Urothelium cell line (cell line): ENCODE data around the gene SNED1.

Experiments
- DNase-seq: peaks from one replicate; pipeline ENCODE4 v3.0.0; 2011; ENCODE audit warnings: low spot score, mixed read lengths
- FAIRE-seq: peaks from 2 replicates; lab custom pipeline; 2011; peaks lifted over from hg19 to GRCh38; lab: Jason Lieb, UNC

The SNED1 gene

GRCh38 chr2:241066171-241066892, 67.9 kb downstream of the SNED1 start:
- FAIRE-seq = no peak
- DNase-seq = no peak

GRCh38 chr2:241066893-241067341, 68.5 kb downstream of the SNED1 start:
- DNase-seq (peak; percentile 53), FAIRE-seq (no peak)

- FAIRE-seq = no peak
Measured at GRCh38 chr2:241067501-241068135, 69.2 kb downstream of the SNED1 start.

DNA sequence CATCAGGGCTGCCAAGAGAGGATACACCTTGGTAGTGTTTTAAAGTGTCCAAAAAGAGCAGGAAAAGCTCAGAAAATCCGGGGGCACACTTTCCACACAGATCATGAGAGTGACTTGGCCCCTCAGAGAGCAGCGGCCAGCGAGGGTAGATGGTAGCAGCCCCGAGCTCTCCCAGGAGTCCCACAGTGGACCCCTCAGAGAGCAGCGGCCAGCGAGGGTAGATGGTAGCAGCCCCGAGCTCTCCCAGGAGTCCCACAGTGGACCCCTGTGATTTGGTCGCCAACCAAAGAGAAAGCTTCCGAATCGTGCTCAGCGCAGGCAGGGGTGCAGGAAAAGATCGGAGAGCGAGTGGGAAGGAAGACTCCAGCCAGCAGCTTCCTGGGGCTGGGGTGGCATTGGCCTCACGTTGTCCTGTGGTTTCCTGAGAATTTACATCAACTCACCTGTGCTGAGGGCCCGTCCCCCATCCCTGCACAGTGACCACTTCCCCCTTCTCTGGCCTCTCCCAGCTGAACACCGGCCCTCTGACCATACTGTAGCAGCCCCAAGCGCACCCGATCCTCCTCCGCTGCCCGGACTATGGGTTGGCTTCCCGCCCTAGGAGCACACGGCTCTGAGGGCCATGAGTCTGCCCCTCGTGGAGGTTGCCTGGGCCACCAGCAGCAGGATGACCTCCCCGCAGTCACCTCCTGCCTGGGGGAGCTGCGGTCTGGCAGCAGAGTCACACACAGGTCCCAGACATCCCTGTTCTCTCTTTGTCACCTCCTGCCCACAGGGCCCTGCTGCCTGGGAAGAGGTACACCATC, 69.9 kb downstream of the SNED1 start:
- FAIRE-seq (no peak), DNase-seq (no peak)

More at GRCh38 chr2:241067501-241068135, 69.2 kb downstream of the SNED1 start:
- no peak for DNase-seq

DNA sequence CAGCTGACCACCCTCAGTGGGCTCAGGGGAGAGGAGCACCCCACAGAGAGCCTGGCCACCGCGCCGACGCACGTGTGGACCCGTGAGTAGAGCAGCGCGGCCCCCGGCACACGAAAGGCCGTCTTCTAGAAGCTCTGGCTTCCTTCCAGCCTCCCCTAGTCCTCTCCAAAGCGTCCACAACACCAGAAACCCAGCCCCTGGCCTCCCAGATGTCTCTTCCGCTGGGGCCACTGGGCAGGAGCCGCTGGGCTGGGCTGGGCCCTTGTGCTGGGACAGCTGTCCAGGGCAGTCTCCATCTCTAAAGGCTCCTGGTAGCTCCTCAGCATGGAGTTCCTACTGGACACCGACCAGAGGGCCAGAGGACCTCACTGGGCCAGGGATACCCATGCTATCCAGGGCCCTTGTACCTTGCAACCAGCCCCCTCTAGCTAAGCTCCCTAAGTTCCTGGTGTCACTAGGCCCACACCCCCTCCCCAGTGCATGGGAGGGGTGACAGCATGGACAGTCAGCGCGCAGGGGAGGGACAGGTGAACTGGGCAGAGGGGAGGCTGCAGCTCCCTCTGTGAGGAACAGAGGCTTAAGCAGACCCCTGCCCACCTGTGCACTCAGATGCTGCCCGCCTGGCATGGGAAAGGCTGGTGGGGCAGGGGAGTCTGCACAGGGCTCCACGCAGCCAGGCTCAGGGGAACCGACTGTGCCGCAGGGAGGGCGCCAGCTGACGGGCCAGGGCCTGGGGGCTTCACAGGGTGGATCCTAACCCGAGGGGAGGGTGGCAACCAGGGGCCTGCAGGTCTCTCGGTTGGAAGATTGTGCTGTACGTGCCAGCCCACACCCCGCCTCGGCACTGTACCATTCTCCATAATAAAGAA, 70.8 kb downstream of the SNED1 start:
- FAIRE-seq = no peak

GRCh38 chr2:241069821-241070281, 71.4 kb downstream of the SNED1 start:
- DNase-seq (no peak), FAIRE-seq (no peak)

More for the DNA sequence above, 70.8 kb downstream of the SNED1 start:
- DNase-seq = no peak

DNA sequence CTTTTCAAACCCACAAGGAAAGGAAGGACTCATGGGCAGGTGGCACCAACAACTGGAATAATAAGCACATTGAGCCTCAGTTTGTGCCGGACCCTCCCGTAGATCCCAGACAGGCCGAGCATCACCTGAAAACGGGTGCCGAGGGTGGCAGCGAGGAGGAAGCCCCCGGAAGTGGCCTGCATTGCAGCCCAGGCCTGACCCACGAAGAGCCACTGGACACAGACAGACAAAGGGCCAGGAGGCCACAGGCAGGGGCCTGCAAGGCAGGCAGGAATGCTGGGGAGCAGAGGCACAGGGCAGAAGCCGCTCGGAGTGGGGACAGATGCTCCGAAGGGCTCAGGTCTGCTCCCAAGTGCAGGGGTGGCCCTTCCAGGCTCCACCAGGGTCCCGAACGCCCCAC, 71.9 kb downstream of the SNED1 start:
- no peak for FAIRE-seq
- DNase-seq = no peak

GRCh38 chr2:241070811-241071676, 72.6 kb downstream of the SNED1 start:
- DNase-seq = no peak
- FAIRE-seq = no peak

- DNase-seq = no peak
- no peak for FAIRE-seq
Measured at GRCh38 chr2:241071677-241072111, 73.3 kb downstream of the SNED1 start.

- DNase-seq (no peak), FAIRE-seq (no peak)
Measured at GRCh38 chr2:241072151-241072550, 73.7 kb downstream of the SNED1 start.

DNA sequence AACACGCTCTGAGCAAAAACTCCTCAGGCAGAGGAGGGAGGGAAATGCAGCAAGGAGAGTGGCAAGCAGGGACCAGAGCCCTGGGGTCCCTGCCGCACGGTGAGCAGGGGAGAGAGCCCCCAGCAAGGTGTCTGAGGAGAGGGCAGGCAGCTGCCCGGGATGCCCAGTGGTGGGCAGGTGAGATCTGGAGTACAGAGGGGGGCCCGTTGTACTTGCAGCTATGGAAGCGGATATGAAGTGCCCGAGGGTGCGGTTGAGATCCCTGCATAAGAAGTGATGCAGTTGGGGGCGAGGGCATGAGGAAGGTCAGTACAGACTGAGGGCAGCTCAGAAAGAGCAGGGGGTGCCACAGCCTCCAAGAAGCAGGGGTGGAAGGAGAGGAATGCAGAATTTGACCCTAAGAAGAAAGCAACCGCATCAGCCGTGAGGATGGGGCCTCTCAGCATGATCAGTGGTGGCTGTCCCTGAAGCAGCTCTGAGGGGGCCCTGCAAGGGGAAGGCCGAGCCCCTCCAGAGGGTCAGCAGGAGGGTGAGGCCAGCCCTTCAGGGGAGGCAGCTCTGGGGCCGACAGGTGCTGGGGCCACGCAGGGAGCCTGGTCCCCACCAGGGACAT, 74.2 kb downstream of the SNED1 start:
- DNase-seq (no peak), FAIRE-seq (no peak)

- no peak for FAIRE-seq
- no peak for DNase-seq
Measured at GRCh38 chr2:241073166-241074064, 75.0 kb downstream of the SNED1 start.

DNA sequence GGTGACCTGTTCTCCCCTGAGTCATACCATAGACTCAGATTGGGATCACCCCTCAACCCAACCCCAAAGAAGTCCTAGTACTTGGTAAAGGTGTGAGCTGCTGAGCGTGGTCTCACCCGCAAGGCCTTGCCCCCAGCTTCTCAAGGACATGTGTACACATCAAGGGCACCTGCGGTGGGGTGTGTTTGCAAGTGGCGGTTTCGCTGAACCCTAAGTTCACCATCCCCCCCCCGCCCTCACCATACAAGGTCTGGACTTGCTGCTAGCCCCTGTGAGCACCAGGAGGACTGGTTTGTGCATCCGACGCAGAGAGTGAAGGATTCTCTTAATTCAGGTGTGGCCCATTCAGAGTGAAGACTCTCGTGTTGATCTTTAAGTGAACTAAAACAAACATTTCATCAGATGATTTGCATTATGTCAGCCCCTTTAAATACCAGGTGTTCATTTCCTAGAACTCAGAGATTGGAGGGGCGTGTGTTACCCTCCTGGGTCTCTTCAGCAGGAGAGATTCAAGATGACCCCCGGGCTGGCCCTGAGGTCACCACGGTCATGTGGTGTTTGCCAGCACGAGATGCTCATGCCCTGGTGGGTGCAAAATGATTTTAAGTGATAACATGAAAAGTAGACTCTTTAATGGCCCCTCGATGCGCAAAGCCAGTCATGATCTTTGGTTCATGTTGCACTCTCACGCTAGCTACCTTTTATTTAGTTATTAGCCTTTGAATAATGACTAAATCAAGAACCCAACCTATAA, 75.8 kb downstream of the SNED1 start:
- DNase-seq (no peak), FAIRE-seq (no peak)

GRCh38 chr2:241074901-241075540, 76.6 kb downstream of the SNED1 start:
- DNase-seq = no peak
- FAIRE-seq = no peak

- FAIRE-seq = no peak
- no peak for DNase-seq
Measured at GRCh38 chr2:241080405-241081189, 82.2 kb downstream of the SNED1 start.

DNA sequence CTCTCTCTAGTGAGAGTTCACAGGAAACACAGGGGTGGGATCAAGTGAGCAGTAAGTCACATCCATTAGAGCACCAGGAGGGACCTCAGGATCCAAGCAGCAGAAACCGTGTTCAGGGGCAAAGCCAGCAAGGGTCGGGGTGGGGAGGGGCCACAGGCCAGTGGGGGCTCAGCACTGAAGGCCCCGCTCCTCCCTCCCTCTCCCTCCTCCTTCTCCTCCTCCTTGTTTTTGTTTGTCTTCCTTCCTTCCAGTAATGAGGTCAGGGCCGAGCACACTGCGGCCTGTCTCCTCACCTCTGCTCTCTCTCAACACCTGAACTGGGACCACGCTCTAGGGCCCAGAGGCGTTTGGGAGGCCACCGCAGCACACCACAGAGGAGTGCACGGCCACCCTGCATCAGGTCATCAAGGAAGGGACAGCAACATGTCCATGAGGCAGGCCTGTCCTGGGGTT, 82.8 kb downstream of the SNED1 start:
- DNase-seq = no peak
- no peak for FAIRE-seq
